ELF-1 (cell line): Measurements from ENCODE around the gene YAP1.

Source experiments
- DNase-seq: peaks from one replicate; pipeline ENCODE4 v3.0.0-alpha.2; 2016; ENCODE audit warnings: low read depth, low spot score

YAP1 gene

GRCh38 chr11:102157219-102157618 is 47.0 kb downstream of the YAP1 start:
- DNase-seq: no peak

DNA sequence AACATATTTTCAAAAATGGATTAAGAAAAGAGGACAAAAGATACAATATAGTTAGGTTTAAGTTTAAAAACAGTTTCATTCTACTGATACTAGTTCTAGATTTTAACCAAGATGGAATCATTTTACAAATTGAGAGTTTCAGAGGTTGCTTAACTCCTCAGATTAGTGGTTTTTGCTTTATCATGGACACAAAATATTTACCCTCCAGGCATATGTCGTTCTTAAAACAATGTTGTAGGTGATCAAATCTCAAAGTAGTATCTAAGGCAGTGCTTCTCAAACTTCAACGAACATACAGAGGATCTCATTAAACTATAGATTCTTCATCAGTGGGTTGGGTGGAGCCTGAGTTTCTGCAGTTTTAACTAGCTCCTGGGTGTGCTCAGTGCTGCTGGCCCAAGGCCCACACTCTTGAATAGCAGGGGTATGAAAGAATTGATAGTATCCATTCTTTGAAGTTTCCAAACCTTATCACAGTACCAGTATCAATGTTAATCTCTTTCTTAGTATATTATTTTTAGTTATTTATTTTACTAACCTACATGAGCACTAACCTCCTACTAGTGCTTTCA is 48.0 kb downstream of the YAP1 start:
- DNase-seq: no peak

- no peak for DNase-seq
Measured at GRCh38 chr11:102163368-102163767, 53.1 kb downstream of the YAP1 start.

DNA sequence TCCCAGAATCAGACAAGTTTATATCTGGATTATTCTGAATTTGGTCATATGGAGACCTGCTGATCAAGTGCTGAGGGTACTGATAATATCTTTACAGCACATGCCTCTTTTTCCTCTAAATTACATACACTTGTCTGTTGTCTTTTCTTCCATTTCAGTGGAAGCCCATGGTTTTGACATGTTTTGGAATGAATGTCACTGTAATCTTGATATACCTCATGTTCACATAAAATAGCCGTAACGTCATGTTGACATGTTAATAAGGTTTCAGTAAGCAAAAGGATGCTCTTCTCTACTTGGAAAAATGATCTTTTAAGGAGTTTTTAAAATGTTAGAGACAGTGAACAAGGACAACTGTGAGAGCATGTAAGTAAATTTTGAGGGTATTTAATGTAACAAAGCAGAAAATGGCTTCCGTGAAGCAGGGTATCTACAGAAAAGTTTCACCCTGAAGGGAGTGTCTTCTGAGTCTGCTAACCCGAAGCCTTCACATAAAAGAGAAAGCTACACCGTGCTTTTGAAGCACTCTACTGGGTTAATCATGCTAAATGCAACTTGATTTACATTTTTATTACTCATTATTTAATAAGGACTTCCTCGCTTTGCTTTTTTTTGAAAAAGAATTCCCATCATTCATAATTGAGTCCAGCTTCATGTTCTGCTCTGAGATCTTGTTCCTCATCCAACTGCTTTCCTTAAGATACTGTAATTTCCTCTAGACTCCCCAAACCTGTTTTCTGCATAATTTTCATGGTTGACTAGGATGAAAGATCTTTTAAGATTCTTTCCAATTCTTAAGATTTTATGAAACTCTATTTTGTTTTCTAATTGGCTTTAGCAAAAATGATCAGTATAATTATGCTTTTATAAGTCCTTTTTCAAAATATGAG is 56.2 kb downstream of the YAP1 start:
- DNase-seq: no peak

DNA sequence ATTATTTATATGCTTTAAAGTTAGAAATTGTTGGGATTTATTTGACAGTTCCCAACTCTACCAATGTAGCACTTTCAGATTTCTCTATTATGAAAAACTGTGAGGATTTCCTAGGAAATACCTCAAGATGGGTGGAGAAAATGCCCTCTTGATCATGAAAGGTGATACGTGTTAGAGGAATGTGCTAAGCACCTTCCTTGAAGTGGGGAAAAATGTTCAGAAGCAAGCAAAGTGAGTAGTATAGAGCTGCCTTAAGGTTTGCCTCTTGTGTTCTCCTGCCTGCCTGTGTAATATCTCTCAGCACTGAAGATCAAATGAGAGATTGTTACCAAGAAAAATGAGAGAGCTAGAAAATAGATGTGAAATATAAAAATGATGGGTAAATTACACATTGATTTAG is 58.2 kb downstream of the YAP1 start:
- DNase-seq: no peak

- DNase-seq: no peak
Measured at GRCh38 chr11:102171101-102171500, 60.9 kb downstream of the YAP1 start.

DNA sequence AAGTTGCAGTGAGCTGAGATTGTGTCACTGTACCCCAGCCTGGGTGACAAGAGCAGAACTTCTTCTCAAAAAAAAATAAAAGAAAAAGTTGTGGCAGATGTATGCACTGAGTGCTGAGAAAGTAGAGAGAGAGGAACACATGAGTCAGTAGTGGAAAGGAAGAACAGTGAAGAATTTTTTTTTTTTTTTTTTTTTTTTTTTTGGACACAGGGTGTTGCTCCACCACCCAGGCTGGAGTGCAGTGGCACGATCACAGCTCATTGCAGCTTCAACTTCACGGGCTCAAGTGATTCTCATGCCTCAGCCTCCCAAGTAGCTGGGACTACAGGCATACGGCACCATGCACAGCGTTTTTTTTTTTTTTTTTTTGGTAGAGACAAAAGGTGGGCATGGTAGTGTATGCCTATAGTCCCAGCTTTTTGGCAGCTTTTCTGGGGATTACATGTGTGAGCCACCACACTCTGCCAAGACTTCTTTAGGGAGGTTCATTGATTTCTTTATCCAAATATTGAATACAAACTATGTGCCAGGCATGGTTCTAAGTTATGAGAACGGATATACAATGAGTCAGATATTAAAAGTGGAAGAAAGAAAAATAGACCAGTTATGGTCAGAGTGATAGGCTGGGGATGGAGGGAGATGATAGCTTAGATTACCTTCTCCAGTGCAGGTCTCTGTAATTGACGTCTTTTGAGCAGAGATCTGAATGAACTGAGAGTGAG is 62.0 kb downstream of the YAP1 start:
- DNase-seq: no peak

- DNase-seq: no peak
Measured at GRCh38 chr11:102177126-102177525, 66.9 kb downstream of the YAP1 start.

GRCh38 chr11:102177974-102178631 is 67.9 kb downstream of the YAP1 start:
- peak; percentile 39 for DNase-seq

DNA sequence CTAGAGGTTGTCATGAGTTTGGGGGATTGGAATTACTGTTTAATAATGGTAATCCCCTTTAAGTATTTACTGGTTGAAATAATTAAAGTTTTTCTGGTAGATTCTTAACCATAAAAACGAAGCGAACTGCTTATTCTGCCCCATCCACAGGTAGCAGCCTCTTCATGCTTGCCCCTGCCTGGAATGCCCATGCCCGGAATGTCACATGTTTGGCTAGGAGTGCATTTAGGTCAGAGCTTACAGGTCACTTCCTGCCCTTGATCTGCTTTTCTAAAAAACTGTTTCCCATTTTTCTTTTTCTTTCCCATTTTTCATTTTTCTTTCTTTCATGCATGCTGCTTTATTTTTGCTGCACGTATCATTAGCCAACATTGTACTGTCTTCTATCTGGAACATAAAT is 69.1 kb downstream of the YAP1 start:
- DNase-seq: no peak

GRCh38 chr11:102184269-102184987 is 74.2 kb downstream of the YAP1 start:
- no peak for DNase-seq

GRCh38 chr11:102186551-102187191 is 76.4 kb downstream of the YAP1 start:
- DNase-seq: peak; percentile 32

- no peak for DNase-seq
Measured at GRCh38 chr11:102187416-102188151, 77.3 kb downstream of the YAP1 start.

- DNase-seq: no peak
Measured at GRCh38 chr11:102188488-102188887, 78.2 kb downstream of the YAP1 start.

DNA sequence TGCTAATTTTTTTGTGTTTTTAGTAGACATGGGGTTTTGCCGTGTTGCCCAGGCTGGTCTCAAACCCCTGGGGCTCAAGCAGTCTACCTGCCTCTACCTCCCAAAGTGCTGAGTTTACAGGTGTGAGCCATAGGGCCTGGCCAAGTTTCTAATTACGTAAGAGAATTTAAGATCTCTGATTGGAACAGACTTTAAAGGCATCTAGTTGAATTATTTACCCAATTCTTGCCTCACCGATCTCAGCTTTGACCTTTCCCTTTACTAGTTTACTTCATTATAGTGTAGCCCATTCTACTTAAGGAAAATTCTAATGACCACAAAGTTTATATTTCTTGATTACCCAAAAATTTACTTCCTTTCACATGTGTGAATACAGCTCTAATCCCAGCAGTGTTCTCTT is 81.6 kb downstream of the YAP1 start:
- DNase-seq: no peak

DNA sequence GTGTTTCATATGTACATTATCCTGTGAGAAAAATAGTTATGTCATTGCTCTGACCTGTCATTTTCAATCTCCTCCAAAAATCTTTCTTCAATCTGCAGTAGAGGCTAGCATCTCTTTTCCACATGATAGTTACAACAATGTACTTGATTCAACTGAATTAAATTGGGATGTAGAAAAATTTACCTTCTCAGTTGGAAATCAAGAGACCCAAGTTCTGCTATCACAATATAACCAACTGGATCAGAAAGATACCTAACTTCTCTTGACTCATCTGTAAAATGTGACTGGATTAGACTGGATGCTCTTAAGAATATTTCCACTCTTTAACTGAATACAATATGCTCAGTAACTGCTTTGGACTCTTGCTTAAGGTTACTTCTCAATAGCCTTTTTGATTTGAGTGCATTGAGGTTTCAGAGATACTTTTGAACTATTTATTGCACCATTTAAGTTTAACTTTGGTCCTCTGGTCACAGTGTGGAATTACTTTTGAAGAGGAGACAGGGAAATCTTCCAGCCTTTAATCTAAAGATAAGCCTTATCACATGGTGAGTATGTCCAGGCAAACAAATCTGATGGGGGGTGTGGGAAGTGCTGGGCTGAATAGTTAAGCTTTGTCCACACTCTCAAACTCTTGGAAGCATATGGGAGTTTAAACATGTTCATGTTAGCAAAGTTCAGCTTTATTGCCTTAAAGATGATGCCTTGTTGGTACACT is 82.3 kb downstream of the YAP1 start:
- no peak for DNase-seq

DNA sequence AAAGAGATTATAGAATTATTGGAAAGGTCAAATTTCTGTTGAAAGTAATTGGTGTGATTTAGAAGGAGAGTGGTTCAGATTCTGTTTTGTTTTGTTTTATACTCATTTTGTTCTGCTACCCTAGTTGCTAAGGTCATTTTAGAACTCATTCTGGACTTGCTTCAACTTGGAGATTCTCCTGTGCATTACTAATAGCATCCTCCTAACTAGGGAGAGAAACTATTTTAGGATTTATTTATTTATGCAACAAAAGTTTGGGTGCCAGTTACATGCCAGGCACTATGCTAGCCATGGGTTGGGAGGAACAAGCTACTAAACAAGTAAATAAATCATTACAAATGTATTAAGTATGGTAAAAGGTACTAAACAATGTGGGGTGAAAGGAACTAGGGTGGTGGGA is 84.0 kb downstream of the YAP1 start:
- no peak for DNase-seq

DNA sequence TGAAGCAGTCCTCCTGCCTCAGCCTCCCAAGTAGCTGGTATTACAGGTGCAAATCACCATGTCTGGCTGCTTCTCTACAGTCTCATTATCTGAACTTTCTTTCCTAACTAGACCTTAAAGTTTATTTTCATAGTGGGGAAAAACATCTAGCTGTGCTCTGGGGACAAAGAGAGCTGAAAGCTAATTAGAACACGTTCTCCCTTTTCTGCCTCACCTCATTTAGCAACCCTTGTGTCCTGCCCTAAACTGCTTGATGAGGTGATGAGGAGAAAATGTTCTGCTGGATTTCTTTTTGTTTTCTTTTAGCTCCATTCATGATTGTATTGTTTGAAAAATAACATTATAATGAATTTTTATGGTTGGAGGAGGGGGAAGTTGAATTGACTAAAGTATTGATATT is 84.7 kb downstream of the YAP1 start:
- DNase-seq: no peak

DNA sequence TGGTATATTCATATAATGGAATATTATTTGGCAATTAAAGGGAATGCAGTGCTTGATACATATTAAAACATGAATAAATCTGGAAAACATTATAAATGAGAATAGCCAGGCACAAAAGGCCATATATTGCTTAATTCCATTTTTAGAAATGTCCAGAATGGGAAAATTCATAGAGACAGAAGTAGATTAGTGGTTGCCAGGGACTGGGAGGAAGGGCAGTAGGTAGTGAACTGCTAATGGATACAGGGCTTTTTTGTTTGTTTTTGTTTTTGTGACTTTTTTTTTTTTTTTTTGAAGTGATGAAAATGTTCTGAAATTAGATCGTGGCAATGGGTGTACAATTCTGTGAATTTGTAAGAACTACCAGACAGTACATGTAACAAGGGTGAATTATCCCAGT is 86.1 kb downstream of the YAP1 start:
- DNase-seq: no peak

DNA sequence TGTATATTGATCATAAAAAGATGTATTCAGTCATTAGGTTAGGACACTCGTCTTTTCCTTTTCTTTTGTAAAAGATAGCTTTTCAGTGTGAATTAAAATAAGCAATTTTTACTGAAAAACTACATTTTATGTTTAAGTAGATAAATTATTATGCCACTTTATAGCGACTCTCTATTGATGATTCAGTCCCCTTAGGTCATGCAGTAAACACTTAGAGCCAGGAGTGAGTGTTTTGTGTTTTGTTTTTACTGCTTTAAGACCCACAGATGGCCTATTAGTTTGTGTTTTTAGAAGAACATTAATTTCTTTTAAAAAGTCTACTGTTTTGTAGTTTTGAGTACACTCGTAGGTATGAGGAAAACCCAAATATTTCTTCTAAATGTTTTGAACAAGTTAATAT is 86.6 kb downstream of the YAP1 start:
- no peak for DNase-seq
